HG03175 (cell line): ENCODE measurements around the gene TLK2.
A peak's percentile ranks its signal among the peaks of the same experiment; 100 is the strongest.
"Not testable (repeated sequence)": the region's sequence is repeated elsewhere in the genome, so short reads cannot be mapped to it uniquely, and the experiment has no call there.

Source experiments
- ATAC-seq: cut with Tn5 transposase; IDR thresholded peaks from one replicate; pipeline ENCODE4 v1.9.1; 2021; ENCODE audit warnings: mild to moderate bottlenecking, moderate library complexity; ENCODE audit not compliant: unreplicated experiment

TLK2 gene

GRCh38 chr17:62482553-62482952 lies 3.9 kb downstream of the TLK2 start:
- ATAC-seq: not testable (repeated sequence)

- not testable (repeated sequence) for ATAC-seq
These were observed 12.4 kb downstream of the TLK2 start for GRCh38 chr17:62490990-62491389.

- not testable (repeated sequence) for ATAC-seq
These were observed 14.5 kb downstream of the TLK2 start for GRCh38 chr17:62493049-62493655.

DNA sequence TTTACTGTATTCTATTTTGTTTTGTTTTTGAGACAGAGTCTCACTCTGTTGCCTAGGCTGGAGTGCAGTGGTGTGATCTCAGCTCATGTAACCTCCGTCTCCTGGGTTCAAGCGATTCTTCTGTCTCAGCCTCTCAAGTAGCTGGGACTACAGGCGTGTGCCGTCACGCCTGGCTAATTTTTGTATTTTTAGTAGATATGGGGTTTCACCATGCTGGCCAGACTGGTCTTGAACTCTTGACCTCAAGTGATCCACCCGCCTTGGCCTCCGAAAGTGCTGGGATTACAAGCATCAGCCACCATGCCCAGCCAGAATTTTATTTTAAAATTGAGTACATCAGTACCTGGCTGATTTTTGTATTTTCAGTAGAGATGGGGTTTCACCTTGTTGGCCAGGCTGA lies 15.4 kb downstream of the TLK2 start:
- not testable (repeated sequence) for ATAC-seq

- ATAC-seq: not testable (repeated sequence)
These were observed 17.7 kb downstream of the TLK2 start for GRCh38 chr17:62496344-62496743.

- ATAC-seq: not testable (repeated sequence)
These were observed 20.2 kb downstream of the TLK2 start for GRCh38 chr17:62498796-62499195.

DNA sequence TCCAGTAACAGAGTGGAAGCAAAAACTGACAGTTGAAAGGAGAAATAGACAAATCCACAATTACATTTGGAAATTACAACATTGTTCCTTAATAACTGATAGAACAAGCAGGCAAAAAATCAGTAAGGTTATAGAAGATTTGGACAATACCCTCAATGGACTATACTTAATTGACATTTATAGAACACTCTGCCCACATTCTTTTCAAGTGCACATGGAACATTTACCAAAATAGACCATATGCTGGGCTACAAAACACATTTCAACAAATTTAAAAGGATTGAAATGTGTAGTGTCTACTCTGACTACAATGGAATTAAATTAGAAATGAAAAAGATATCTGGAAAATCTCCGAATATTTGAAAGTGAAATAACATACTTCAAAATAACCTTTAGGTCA lies 21.8 kb downstream of the TLK2 start:
- ATAC-seq: not testable (repeated sequence)

DNA sequence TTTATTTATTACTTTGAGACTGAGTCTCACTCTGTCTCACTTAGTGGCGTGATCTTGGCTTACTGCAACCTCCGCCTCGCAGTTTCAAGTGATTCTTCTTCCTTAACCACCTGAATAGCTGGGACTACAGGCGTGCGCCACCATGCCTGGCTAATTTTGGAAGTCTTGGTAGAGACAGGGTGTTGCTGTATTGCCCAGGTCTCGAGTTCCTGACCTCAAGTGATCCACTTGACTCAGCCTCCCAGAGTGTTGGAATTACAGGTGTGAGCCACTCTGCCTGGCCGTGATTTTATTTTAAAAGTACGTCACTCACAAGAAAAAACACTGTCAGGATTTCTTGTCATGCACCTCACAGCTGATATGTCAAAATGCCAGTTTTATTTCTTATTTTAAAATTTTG lies 26.2 kb downstream of the TLK2 start:
- ATAC-seq: not testable (repeated sequence)

DNA sequence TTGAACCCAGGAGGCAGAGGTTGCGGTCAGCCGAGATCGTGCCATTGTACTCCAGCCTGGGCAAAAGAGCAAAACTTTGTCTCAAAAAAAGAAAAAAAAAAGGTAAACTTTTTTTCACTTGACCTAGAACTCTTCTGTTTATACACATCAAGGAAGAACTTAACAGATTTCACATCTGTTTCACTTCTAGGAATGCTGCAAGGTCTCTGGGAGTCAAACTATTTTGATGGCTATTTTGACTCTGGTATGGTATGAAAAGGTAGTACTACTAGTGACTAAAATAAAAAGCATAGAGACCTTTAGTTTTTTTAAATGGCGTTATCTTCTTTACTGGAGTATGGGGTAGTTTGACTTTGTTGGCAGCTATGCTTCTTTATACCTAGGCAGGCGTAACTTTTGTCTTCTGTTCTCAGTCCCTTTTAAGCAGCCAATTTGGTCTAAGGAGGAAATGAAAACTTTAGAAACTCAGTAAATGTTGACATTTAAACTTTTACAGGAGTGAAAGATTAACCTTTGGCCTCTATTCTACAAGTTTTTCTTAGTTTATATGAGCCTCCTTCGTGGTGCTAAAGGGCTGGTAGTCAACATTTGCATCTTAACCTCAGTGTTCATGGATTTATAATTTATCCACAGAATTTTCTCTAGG lies 28.7 kb downstream of the TLK2 start:
- peak; percentile 72 for ATAC-seq

GRCh38 chr17:62510247-62510819 lies 31.7 kb downstream of the TLK2 start:
- not testable (repeated sequence) for ATAC-seq

- ATAC-seq: not testable (repeated sequence)
These were observed 32.4 kb downstream of the TLK2 start for GRCh38 chr17:62511014-62511413.

DNA sequence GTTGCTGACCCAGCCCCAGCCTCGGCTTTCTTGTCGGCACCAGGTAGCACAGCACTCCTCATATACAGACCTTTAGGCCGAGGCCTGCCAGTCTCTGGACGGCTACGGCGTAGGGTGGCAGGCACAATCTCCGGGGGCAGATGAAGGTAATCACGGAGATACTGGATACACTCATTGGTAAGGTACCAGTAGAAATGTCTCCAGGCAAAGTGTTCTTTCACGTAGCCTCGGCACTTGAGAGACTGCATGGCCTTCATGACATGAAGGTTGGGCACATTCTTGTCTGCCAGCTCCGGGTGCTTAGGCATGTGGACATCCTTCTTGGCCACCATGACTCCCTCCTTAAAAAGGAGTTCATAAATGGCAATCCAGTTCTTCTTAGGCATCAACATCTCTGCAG lies 37.8 kb downstream of the TLK2 start:
- not testable (repeated sequence) for ATAC-seq

DNA sequence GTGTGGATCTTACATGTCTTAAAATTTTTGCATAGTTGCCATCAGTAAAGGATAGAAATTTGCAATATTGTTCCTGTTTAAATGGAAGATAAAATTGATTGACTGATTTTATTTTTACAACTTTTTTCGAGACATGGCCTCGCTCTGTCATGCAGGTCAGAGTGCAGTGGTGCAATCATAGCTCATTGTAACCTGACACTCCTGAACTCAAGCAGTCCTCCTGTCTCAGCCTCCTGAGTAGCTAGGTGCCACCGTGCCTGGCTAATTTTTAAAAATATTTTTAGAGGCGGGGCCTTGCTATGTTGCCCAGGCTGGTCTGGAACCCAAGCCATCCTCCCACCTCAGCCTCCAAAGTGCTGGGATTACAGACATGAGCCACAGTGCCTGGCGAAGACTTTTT lies 42.7 kb downstream of the TLK2 start:
- ATAC-seq: not testable (repeated sequence)

DNA sequence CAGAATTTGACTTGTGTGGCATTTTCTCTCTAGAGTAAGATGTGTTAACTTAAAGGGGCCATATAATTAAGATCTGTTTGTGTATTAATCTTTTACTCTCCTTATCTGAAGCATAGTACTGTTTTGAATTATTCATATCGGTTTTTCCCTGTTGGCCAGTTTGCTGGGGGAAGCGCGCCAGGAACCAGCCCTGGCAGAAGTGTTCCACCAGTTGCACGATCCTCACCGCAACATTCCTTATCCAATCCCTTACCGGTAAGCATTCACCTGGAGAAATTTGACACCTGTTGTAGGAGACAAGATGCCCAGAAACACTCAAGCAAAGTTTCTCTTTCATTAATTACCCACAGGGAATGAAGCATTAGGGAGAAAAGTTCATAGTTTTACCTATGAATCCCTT lies 45.5 kb downstream of the TLK2 start:
- not testable (repeated sequence) for ATAC-seq

GRCh38 chr17:62525317-62525716 lies 46.7 kb downstream of the TLK2 start:
- not testable (repeated sequence) for ATAC-seq

DNA sequence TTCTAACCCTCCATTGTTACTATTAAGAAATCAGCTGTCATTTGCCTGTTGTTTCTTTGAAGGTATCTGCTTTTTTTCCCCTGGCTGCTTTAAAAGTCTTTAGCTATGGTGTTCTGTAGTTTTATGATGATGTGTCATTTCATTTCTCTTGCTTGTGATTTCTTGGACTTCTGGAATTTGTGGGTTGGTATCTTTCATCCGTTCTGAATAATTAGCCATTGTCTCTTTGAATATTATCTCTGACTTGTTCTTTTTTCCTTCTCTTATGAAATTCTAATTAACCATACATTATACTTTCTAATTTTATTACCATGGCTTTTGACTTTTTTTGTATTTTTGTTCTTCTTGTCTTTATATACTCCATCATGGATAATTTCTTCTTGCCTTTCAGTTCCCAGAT lies 52.3 kb downstream of the TLK2 start:
- ATAC-seq: not testable (repeated sequence)

DNA sequence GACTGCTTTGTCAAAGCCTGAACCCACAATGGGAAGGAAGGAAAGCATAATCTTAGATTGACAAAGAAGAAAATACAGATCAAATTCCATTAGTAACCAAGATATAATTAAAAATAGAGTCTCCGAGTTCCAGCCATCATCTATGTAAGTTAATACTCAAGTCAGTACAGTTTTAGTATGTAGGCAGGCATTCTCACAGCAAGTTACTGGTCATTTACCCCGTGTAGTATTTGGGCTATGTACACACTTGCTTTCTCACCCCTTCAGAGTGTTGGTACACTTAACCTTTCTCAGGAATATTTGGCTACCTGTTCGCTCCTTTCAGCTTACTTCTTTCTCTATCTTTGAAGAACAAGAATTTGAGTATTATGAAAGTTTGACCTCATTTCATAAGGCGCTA lies 57.9 kb downstream of the TLK2 start:
- not testable (repeated sequence) for ATAC-seq

DNA sequence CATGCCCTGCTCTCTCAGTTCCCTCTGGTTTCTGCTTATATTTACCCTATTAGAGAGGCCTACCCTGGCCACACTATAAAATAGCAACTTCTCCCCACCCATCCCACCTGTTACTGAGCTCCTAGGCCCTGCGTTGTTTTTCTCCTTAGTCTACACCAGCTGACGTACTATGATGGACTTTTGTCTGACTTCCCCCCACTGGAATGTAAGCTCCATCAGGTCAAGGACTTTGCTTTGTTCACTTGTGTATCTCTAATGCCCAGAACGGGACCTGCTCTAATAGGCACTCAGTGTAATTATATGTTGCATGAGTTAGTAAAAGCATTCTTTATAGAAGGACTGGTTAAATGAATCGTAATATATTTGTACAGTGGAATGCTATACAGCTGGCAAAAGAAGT lies 62.4 kb downstream of the TLK2 start:
- ATAC-seq: not testable (repeated sequence)

DNA sequence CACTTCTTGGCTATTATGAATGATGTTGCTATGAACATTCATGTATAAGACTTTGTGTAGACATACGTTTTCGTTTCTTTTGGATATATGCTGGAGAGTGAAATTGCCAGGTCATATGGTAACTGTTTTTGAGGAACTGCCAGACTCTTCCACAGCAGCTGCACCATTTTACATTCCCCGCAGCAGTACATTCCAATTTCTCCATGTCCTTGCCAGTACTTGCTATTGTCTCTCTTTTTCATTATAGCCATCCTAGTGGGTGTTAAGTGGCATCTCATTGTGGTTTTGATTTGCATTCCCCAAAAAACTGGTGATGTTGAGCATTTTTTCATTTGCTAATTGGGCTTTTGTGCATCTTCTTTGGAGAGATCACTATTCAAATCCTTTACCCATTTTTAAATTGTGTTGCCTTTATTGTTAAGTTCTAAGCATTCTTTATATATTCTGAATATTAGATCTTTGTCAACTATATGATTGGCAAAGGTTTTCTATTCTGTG lies 64.7 kb downstream of the TLK2 start:
- not testable (repeated sequence) for ATAC-seq

DNA sequence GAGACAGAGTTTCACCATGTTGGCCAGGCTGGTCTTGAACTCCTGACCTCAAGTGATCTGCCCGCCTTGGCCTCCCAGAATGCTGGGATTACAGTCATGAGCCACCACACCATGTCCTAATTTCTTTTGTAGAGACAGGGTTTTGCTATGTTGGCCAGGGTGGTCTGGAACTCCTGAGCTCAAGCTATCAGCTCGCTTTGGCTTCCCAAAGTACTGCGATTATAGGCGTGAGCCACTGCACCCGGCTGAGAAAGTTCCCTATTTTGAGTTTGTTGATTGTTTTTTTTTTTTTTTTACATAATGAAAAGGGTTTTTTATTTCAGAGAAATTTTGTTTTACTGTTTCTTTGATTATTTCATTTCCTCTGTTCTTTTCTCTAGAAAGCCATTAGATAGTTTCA lies 67.4 kb downstream of the TLK2 start:
- ATAC-seq: not testable (repeated sequence)

DNA sequence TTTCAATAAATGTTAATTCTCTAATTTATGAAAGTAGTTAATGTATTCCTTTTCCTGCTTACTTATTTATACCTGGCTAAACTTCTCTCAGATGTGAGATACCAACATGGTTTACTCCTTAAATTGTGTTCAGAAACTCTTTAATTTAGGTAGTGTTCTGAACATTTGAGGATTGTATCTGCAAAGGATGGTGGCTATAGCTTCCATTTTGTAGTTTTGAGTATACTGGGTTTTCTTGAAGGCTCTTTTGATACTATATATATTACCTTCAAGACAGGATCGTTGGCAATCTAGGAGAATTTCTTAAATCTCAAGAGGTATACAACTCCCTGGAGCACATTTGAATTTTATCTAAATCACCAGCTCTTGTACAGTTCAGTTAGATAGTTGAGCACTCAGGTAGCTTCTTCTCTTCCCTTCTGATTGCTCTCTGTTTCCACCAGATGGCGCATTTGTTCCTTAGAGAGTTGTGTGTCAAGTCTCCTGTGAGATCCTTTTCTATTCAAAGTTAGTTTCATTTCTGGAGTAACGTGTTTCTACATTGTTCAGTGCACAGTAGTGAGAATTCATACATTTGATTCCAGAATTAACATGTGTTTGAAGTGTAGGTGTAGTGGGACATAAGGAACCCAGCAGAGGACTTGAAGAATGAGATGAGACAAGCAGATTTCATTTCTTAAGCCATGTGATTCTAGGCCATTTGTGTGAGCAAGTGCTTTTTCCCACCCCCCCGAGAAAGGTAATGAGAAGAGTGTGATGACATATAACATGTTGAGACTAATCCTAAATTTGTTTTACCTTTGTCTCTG lies 74.4 kb downstream of the TLK2 start:
- ATAC-seq: peak; percentile 83
